ENCODE data around the gene SHC4. TPM values are rescaled to one million over a fixed set of nuclear protein-coding genes. Genes with fewer than 3 reads are reported as not detected.

SHC4 gene
- total and polyA plus RNA-seq, 7 donors, result 0.10 to 1.0 (median 0.25) TPM; not detected in 1

DNA sequence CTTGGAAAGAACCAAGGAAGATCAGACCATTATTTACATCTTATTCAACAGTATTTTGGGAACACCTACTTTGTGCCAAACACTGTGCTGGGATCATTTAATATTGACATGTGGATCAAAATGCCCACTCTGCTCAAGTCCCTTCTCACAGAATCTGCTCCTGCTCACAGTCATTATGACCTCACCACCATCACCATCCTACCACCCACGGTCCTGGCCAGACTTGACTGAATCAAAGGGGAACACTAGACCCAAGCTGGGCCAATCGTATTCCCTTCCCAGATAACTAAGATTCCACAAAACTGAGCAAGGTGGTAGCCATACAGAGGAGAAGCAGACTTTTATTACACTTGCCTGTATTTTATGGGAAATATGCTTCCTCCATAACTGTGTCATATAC is 149.4 kb downstream of the SHC4 start:
- no peaks in the 10 kb centered on the region for H3K27me3 ChIP-seq (ENCODE audit: insufficient read depth in 3 of 3, low read length in 2 of 3)
- H3K9me3 ChIP-seq, result no peaks in the 10 kb centered on the region
- intact Hi-C loops (cut with DNase I), result loop anchor here in 1 of 2 donors (10.0 kb wide), 1 partner anchor 611 kb away; the partner anchor contains the start of gene FGF7
- no peaks in the 10 kb centered on the region for H3K4me1 ChIP-seq
- H3K27ac ChIP-seq, result no peak overlapping the region
- no peaks in the 10 kb centered on the region for H3K36me3 ChIP-seq (ENCODE audit: insufficient read depth in 1 of 2, low read depth in 1 of 2)
- DNase-seq (no peak), ATAC-seq (no peak)
- 74 to 85% (median 77%) methylated on average over 2 of the region's 2 CpGs for WGBS, 3 donors
- no peak overlapping the region for H3K4me3 ChIP-seq
- TF ChIP-seq, protein P1, sequence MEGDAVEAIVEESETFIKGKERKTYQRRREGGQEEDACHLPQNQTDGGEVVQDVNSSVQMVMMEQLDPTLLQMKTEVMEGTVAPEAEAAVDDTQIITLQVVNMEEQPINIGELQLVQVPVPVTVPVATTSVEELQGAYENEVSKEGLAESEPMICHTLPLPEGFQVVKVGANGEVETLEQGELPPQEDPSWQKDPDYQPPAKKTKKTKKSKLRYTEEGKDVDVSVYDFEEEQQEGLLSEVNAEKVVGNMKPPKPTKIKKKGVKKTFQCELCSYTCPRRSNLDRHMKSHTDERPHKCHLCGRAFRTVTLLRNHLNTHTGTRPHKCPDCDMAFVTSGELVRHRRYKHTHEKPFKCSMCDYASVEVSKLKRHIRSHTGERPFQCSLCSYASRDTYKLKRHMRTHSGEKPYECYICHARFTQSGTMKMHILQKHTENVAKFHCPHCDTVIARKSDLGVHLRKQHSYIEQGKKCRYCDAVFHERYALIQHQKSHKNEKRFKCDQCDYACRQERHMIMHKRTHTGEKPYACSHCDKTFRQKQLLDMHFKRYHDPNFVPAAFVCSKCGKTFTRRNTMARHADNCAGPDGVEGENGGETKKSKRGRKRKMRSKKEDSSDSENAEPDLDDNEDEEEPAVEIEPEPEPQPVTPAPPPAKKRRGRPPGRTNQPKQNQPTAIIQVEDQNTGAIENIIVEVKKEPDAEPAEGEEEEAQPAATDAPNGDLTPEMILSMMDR (IDR thresholded peaks at IDR 0.05), result no peak

DNA sequence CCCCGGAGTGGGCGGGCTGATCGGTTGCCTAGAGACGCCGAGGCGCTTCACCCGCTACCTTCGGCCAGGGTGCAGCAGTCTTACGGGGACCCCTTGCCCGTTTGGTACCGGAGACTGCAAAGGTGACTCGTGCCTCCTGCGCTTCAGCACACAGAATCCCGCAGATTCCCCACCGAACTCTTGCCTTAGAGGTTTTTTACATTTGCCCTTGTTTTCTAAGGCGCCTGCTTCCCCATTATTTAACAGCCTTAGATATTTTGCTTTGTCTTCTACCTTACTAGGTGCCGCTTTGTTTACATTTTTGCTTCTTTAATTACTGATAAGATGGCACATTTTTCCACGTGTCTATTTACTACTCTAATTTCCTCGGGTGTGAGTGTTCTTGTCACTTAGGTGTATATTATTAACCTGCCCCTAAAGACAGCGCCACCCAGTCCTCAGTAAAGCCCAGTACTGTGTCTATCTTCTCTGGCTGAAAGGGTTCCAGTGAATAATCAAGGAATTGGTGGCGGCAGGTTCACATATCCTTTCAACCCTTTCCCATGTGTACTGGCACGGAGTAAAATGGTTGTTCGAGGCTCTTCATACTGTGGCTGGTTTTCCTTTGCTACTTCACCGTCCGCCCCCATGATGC is 152.3 kb downstream of the SHC4 start:
- H3K9me3 ChIP-seq, result no peaks in the 10 kb centered on the region
- no peaks in the 10 kb centered on the region for H3K4me1 ChIP-seq
- ATAC-seq (peak in 1 of 4 donors; percentile 41), DNase-seq (no peak)
- no peaks in the 10 kb centered on the region for H3K36me3 ChIP-seq (ENCODE audit: insufficient read depth in 1 of 2, low read depth in 1 of 2)
- H3K4me3 ChIP-seq, result peak overlapping the region; percentile 84
- TF ChIP-seq, protein P1 (IDR thresholded peaks at IDR 0.05), result no peak
- no peaks in the 10 kb centered on the region for H3K27me3 ChIP-seq (ENCODE audit: insufficient read depth in 3 of 3, low read length in 2 of 3)
- H3K27ac ChIP-seq, result no peak overlapping the region
- intact Hi-C loops (cut with DNase I), result loop anchor here in 1 of 2 donors (10.0 kb wide), 1 partner anchor 613 kb away; the partner anchor contains the start of gene FGF7
- WGBS, 3 donors, result 8 to 10% (median 10%) methylated on average over 25 of the region's 25 CpGs

DNA sequence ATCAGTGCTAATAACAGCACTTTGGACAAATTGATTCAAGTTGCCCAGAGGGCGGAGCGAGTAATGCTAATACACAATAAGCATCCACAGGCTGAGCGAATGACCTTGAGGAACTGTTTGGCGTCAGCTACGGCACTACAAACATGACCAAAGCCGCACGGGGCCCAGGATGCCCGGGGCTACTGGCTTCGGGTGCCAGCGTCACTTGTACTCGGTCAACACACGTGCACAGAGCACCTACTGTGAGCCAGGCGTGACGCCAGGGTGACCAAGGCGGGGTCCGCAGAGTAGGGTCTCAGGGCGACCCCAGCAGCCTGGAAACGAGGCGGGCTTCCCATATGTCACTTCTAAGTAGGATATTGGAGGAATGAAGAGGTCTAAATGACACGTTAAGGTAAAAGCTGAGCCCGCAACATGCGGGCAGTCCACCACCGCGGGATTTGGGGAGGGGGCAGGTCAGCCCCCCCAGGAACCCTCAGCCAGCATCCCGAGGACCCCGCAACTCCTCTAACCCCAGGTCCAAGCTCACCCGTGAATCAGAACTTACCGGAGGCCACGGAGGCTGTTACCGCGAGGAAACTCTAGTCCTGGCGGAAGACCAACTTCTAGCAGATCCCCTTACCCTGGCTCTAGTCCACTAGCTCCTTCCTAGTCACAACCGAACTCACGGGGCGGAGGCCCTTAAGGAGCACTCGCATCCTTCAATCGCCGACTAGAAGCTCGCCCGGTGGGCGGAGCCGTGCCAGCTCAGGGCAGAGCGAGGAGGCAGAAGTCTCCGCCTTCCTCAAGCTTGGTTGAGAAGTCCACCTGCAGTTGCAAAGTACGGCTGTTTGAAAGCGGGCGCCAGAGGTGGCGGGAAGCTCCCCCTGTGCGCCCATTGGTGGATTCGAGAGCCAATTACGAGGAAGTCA is 153.1 kb downstream of the SHC4 start, which contains the start of gene CEP152:
Gene CEP152, minus strand, starts transcription at position 656 of the 911 bp plus-strand sequence. CDS start 5,420 bp downstream, outside the sequence.
- 0 to 1% (median 1%) methylated on average over 51 of the region's 51 CpGs for WGBS, 3 donors
- H3K4me1 ChIP-seq, result no peaks in the 10 kb centered on the region
- H3K27ac ChIP-seq, result no peak within 1 kb of the TSS
- TF ChIP-seq, protein P1 (IDR thresholded peaks at IDR 0.05), result no peak
- no peaks in the 10 kb centered on the region for H3K36me3 ChIP-seq (ENCODE audit: insufficient read depth in 1 of 2, low read depth in 1 of 2)
- peak within 1 kb of the TSS; percentile 84 for H3K4me3 ChIP-seq
- H3K27me3 ChIP-seq (ENCODE audit: insufficient read depth in 3 of 3, low read length in 2 of 3), result no peaks in the 10 kb centered on the region
- intact Hi-C loops (cut with DNase I), result loop anchor here in 1 of 2 donors (10.0 kb wide), 1 partner anchor 614 kb away; the partner anchor contains the start of gene FGF7
- DNase-seq, result peak; percentile 96 to 98
- no peaks in the 10 kb centered on the region for H3K9me3 ChIP-seq
- peak; percentile 99 to 100 (median 100) for ATAC-seq

DNA sequence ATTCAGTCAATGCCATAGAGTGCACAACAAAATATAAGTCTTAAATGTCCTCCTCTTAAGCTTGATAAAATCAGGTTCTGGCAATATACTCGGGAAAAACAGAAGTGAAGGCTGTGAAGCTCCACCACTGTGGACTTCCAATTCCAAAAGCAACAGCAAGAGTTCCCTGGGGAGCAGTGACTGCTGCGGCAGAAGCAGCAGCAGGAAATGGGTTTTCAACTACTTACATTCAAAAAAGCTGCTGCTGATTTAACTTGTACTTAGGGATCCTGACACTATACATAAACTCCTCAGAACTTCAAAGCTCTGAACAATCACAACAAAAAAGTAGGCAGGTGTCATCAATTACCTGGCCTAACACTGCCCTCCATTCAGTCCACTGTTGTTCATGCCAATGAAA is 157.6 kb downstream of the SHC4 start:
- intact Hi-C loops (cut with DNase I), result loop anchor here in 1 of 2 donors (10.0 kb wide), 1 partner anchor 451 kb away; no protein-coding TSS in a partner anchor
- no peak for DNase-seq
- no peak overlapping the region for H3K27ac ChIP-seq

More for the DNA sequence above, 157.6 kb downstream of the SHC4 start:
- no peaks in the 10 kb centered on the region for H3K4me1 ChIP-seq
- no peak overlapping the region for H3K4me3 ChIP-seq
- H3K27me3 ChIP-seq (ENCODE audit: insufficient read depth in 3 of 3, low read length in 2 of 3), result no peaks in the 10 kb centered on the region
- 15 to 29% (median 19%) methylated on average over 2 of the region's 2 CpGs for WGBS, 3 donors
- no peaks in the 10 kb centered on the region for H3K9me3 ChIP-seq
- TF ChIP-seq, protein P1 (IDR thresholded peaks at IDR 0.05), result no peak
- no peak for ATAC-seq
- no peaks in the 10 kb centered on the region for H3K36me3 ChIP-seq (ENCODE audit: insufficient read depth in 1 of 2, low read depth in 1 of 2)

All from psoas muscle (tissue), 8 donors.